Mucosa of rectum (tissue), 2 donors: ENCODE results near the gene ATP10D.
"Not testable (repeated sequence)": the region's sequence is repeated elsewhere in the genome, so short reads cannot be mapped to it uniquely, and the experiment has no call there.

Experiments
- H3K27ac ChIP-seq, 2 donors: one replicate each; pipeline ENCODE4 v1.7.0; 2013; ENCODE audit warnings: inconsistent platforms in 2 of 2, low read depth in 2 of 2, low read length in 2 of 2
- H3K27me3 ChIP-seq, 2 donors: one replicate each; pipeline ENCODE4 v1.7.0; 2013; ENCODE audit warnings: low read length in 2 of 2; ENCODE audit not compliant: control insufficient read depth in 2 of 2, insufficient read depth in 2 of 2
- H3K36me3 ChIP-seq, 2 donors: one replicate each; pipeline ENCODE4 v1.7.0; 2013; ENCODE audit warnings: low read length in 2 of 2; ENCODE audit not compliant: control insufficient read depth in 2 of 2, insufficient read depth in 2 of 2
- H3K4me1 ChIP-seq, 2 donors: one replicate each; pipeline ENCODE4 v1.7.0; 2013; ENCODE audit warnings: low read length in 2 of 2, mild to moderate bottlenecking in 1 of 2; ENCODE audit not compliant: control insufficient read depth in 2 of 2, insufficient read depth in 2 of 2
- H3K4me3 ChIP-seq, 2 donors: one replicate each; pipeline ENCODE4 v1.7.0; 2013; ENCODE audit warnings: low read length in 2 of 2
- H3K9ac ChIP-seq, 2 donors: one replicate each; pipeline ENCODE4 v1.7.0; 2013; ENCODE audit warnings: low read length in 2 of 2, low read depth in 1 of 2, mild to moderate bottlenecking in 1 of 2
- H3K9me3 ChIP-seq, 2 donors: one replicate each; pipeline ENCODE4 v1.7.0; 2013; ENCODE audit warnings: low read length in 2 of 2; ENCODE audit not compliant: control insufficient read depth in 2 of 2
- donor health status: healthy.
- donor health status: Normal muscosa, but diverticular disease.

ATP10D gene

DNA sequence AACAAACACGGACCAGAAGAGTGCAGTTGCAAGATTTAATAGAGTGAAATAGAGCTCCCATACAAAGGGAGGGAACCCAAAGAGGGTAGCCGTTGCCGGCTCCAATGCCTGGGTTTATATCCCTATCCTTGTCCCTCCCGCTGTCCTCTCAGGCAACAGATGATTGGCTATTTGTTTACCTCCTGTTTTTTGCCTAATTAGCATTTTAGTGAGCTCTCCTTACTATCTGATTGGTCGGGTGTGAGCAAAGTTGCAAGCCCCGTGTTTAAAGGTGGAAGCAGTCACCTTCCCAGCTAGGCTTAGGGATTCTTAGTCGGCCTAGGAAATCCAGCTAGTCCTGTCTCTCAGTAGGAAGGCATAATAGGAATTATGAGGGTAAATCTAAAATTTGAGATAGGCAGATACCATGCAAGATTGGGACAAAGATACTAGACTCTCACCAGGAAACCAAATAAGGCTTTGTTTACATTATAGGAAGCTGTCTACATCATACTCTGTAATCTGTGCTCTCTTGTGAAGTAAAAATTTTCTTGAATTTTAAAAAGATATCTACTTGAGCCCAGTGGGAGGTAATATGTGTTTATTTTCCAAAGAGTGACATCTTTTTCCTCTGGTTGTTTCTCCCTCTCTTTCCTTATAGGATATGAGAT lies 65.9 kb downstream of the ATP10D start:
- Histone ChIP-seq H3K36me3 (peaks cover 0 to under 1% of the 10 kb centered on the region in 2 donors), H3K9me3 (no peaks in the 10 kb centered on the region), H3K27ac (no peak overlapping the region), H3K4me3 (no peak overlapping the region), H3K9ac (no peak overlapping the region), H3K27me3 (no peaks in the 10 kb centered on the region), H3K4me1 (no peaks in the 10 kb centered on the region)

DNA sequence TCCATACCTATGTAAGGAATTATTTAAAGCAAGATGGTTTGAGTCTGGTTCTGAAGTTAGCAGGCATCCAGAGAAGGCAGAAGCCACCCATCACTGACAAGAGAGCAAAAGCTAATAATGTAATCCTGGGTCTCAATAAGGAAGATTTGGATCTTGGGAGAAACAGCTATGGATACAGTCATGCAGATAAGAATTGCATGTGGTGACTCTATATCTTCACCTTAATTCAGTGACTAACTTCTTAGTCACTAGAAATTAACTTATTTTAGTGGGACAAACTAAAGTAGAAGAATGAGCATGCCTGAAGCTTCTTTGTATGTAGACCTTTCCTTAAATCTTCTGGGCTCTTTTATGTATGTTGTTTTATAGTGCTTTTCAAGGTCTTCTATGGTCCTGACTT lies 66.6 kb downstream of the ATP10D start:
- Histone ChIP-seq H3K9me3 (no peaks in the 10 kb centered on the region), H3K4me3 (no peak overlapping the region), H3K27ac (no peak overlapping the region), H3K27me3 (no peaks in the 10 kb centered on the region), H3K9ac (no peak overlapping the region), H3K36me3 (no peaks in the 10 kb centered on the region), H3K4me1 (no peaks in the 10 kb centered on the region)

- Histone ChIP-seq H3K27ac (no peak overlapping the region), H3K36me3 (no peaks in the 10 kb centered on the region), H3K9me3 (no peaks in the 10 kb centered on the region), H3K9ac (no peak overlapping the region), H3K27me3 (no peaks in the 10 kb centered on the region), H3K4me3 (no peak overlapping the region), H3K4me1 (no peaks in the 10 kb centered on the region)
These were observed 68.5 kb downstream of the ATP10D start for GRCh38 chr4:47553329-47554125.

GRCh38 chr4:47555920-47556319 lies 70.8 kb downstream of the ATP10D start:
- H3K36me3 ChIP-seq, H3K27ac ChIP-seq, H3K9me3 ChIP-seq, H3K4me1 ChIP-seq, H3K9ac ChIP-seq, H3K27me3 ChIP-seq, H3K4me3 ChIP-seq: not testable (repeated sequence)

GRCh38 chr4:47557255-47557654 lies 72.2 kb downstream of the ATP10D start:
- Histone ChIP-seq H3K27ac (no peak overlapping the region), H3K4me3 (no peak overlapping the region), H3K4me1 (no peaks in the 10 kb centered on the region), H3K9ac (no peak overlapping the region), H3K9me3 (no peaks in the 10 kb centered on the region), H3K27me3 (no peaks in the 10 kb centered on the region), H3K36me3 (no peaks in the 10 kb centered on the region)

DNA sequence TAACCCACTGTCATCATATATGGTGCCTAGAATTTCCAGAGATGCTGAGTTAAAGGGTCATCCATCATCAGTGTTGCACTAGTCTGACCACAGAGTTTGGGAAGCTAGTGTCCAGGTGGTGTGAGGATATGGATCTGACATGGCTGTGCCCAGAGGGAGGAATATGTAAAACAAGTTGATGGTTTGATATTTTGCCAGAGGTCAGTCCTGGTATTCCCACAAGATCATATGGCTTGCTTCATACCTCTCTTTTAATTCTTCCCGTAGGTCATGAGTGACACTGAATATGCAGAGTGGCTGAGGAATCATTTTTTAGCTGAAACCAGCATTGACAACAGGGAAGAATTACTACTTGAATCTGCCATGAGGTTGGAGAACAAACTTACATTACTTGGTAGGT lies 75.6 kb downstream of the ATP10D start:
- no peaks in the 10 kb centered on the region for H3K27me3 ChIP-seq

GRCh38 chr4:47561331-47561730 lies 76.3 kb downstream of the ATP10D start:
- H3K27me3 ChIP-seq, result no peaks in the 10 kb centered on the region
- no peak overlapping the region for H3K27ac ChIP-seq
- H3K4me1 ChIP-seq, result no peaks in the 10 kb centered on the region
- no peak overlapping the region for H3K4me3 ChIP-seq
- H3K9me3 ChIP-seq, result no peaks in the 10 kb centered on the region
- H3K36me3 ChIP-seq, result no peaks in the 10 kb centered on the region
- H3K9ac ChIP-seq, result no peak overlapping the region

More for the DNA sequence above, 75.6 kb downstream of the ATP10D start:
- no peak overlapping the region for H3K27ac ChIP-seq
- H3K4me3 ChIP-seq, result no peak overlapping the region
- H3K36me3 ChIP-seq, result no peaks in the 10 kb centered on the region
- H3K9me3 ChIP-seq, result no peaks in the 10 kb centered on the region
- no peaks in the 10 kb centered on the region for H3K4me1 ChIP-seq
- H3K9ac ChIP-seq, result no peak overlapping the region

DNA sequence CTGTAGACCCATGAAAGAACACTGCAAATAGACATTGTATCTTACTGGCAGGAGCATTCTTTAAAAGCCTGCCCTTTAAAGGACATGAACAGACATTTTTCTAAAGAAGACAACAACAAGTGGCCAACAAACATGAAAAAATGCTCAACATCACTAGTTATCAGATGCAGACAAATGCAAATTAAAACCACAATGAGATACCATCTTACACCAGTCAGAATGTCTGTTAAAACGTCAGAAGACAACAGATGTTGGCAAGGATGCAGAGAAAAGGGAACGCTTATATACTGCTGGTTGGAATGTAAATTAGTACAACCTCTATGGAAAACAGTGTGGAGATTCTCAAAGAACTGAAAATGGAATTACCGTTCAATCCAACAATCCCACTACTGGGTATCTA lies 77.2 kb downstream of the ATP10D start:
- no peak overlapping the region for H3K27ac ChIP-seq
- H3K36me3 ChIP-seq, result peaks cover 3% of the 10 kb centered on the region in 2 donors
- H3K27me3 ChIP-seq, result no peaks in the 10 kb centered on the region
- H3K9ac ChIP-seq, result no peak overlapping the region
- no peak overlapping the region for H3K4me3 ChIP-seq
- no peaks in the 10 kb centered on the region for H3K4me1 ChIP-seq
- H3K9me3 ChIP-seq, result no peaks in the 10 kb centered on the region

DNA sequence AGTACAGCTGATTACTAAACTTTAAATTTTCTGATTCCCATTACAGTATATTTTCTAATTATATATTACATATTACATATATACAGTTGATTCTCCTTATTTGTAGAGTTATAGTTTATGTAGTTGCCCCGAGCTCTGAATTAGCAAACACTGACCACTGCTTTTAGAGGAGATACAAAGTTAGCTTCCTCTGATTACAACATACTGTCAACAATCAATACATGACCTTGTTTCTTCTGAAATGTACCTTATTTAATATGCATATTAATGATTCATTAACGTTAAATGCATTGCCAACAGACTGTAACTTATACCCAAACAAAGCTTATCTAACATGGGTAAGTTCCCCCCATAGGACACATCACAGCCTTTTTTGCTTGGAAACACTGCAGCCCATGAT lies 81.5 kb downstream of the ATP10D start:
- peaks cover 3 to 7% of the 10 kb centered on the region in 2 donors for H3K36me3 ChIP-seq
- H3K9ac ChIP-seq, result no peak overlapping the region
- no peaks in the 10 kb centered on the region for H3K9me3 ChIP-seq
- no peaks in the 10 kb centered on the region for H3K27me3 ChIP-seq
- no peak overlapping the region for H3K27ac ChIP-seq
- H3K4me1 ChIP-seq, result no peaks in the 10 kb centered on the region
- no peak overlapping the region for H3K4me3 ChIP-seq

GRCh38 chr4:47566969-47567368 lies 81.9 kb downstream of the ATP10D start:
- peaks cover 5 to 10% of the 10 kb centered on the region in 2 donors for H3K36me3 ChIP-seq

More at GRCh38 chr4:47566969-47567368, 81.9 kb downstream of the ATP10D start:
- Histone ChIP-seq H3K27ac (no peak overlapping the region), H3K4me3 (no peak overlapping the region), H3K4me1 (no peaks in the 10 kb centered on the region), H3K9ac (no peak overlapping the region), H3K9me3 (no peaks in the 10 kb centered on the region), H3K27me3 (no peaks in the 10 kb centered on the region)
